ENCODE data around the gene JAK1.

DNA sequence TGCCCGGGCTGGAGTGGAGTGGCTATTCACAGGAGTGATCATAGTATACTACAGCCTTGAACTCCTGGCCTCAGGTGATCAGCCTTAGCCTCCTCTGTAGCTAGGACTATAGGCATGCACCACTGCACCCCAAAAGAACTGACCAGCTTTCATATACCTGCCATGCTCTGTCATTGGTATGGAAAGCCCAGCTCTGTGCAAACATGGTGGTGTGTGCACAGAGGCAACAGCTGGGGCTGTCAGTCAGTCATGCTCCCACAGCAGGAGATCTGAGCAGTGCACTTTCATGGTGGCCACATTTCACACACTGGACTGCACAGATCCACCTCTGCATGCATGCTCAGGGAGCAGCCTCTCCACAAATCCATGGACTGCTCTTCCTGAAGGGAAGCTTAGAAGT lies 8.8 kb upstream of the JAK1 start:
- TF ChIP-seq POLR2A (IDR thresholded peaks at IDR 0.05; ENCODE audit: low read depth): no peak
- TF ChIP-seq, protein P1, sequence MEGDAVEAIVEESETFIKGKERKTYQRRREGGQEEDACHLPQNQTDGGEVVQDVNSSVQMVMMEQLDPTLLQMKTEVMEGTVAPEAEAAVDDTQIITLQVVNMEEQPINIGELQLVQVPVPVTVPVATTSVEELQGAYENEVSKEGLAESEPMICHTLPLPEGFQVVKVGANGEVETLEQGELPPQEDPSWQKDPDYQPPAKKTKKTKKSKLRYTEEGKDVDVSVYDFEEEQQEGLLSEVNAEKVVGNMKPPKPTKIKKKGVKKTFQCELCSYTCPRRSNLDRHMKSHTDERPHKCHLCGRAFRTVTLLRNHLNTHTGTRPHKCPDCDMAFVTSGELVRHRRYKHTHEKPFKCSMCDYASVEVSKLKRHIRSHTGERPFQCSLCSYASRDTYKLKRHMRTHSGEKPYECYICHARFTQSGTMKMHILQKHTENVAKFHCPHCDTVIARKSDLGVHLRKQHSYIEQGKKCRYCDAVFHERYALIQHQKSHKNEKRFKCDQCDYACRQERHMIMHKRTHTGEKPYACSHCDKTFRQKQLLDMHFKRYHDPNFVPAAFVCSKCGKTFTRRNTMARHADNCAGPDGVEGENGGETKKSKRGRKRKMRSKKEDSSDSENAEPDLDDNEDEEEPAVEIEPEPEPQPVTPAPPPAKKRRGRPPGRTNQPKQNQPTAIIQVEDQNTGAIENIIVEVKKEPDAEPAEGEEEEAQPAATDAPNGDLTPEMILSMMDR (IDR thresholded peaks at IDR 0.05): no peak

Data from esophagus muscularis mucosa (tissue), 3 donors.